Measurements from ENCODE around the gene POLR1F. TPM values are rescaled to one million over a fixed set of nuclear protein-coding genes. Genes with fewer than 3 reads are reported as not detected.

POLR1F gene
- total RNA-seq, 2 experiments from 2014 or later, result 18.5 to 27.9 TPM

DNA sequence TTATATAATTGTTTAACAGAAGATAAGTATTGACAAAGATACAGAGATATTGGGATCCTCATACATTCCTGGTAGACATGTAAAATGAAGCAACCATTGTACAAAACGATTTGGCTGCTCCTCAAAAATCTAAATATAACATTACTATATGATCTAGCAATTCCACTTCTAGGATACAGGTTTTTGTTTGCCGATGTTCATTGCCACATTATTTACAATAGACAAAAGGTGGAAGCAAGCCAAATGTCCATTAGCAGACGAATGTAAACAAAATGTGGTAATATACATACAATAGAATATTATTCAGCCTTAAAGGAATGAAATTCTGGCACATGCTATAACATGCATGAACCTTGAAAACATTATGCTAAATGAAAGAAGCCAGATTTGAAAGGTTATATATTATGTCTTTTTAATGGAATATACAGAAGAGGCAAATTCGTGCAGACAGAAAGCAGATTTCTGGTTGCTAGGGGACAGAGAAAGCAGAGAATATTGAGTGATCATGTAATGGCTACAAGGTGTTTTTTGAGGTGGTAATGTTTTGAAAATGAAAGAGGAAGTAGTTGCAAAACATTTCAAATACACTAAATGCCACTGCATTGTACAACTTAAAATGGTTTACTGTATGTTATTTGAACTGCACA lies 44.9 kb downstream of the POLR1F start:
- no peak overlapping the region for H3K4me3 Mint-ChIP-seq
- no peak for ATAC-seq
- CTCF ChIA-PET, result no interaction called here

DNA sequence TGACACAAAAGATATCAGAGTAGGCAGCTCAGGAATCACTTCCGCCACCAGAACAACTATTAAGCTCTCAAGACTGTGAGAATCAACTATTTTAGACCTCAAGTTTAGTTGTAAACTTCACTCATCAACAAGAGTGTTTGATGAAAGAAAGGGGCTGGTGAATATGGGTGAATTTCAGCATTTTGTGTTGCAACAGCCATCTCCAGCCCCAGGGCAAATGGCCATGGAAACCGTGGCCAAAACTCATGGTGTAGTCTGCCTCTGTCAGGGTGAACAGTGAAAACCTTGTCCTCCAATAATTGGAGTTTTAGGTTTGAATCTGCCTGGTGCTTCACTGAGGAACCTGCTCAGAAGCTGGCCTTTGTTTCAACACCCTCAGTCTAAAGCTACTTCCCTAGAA lies 60.0 kb downstream of the POLR1F start:
- ATAC-seq, result no peak
- no peaks in the 10 kb centered on the region for H3K9me3 Mint-ChIP-seq (ENCODE audit: low read depth)
- H3K36me3 Mint-ChIP-seq, result no peaks in the 10 kb centered on the region
- CTCF ChIA-PET, result interaction anchor here (0.6 kb wide), 1 partner anchor 1541 kb away, joined by 5 read pairs; no protein-coding TSS in a partner anchor
- DNase-seq, result no peak
- H3K27ac Mint-ChIP-seq, result no peak overlapping the region
- H3K4me3 Mint-ChIP-seq, result no peak overlapping the region
- no peaks in the 10 kb centered on the region for H3K27me3 Mint-ChIP-seq
- H3K4me1 Mint-ChIP-seq, result no peaks in the 10 kb centered on the region

More for the DNA sequence above, 44.9 kb downstream of the POLR1F start:
- H3K9me3 Mint-ChIP-seq (ENCODE audit: low read depth), result no peaks in the 10 kb centered on the region
- peaks cover 4% of the 10 kb centered on the region for H3K27me3 Mint-ChIP-seq
- H3K36me3 Mint-ChIP-seq, result no peaks in the 10 kb centered on the region
- no peak overlapping the region for H3K27ac Mint-ChIP-seq
- DNase-seq, result no peak
- H3K4me1 Mint-ChIP-seq, result peaks cover 4% of the 10 kb centered on the region

Small RNA genes lying within 50 kb of the gene (microRNA-seq; reads per million reads assigned to microRNA genes)
- gene MIR3146, result 1.3 reads per million

Other genes starting within 250 kb of the POLR1F start
- gene TMEM196, start 64.6 kb upstream of the POLR1F start, total RNA-seq, result not detected

All from activated CD8-positive, alpha-beta memory T cell treated with anti-CD3 and anti-CD28 coated beads, Interleukin-2, amount 10 ng/mL, durations not matched to agents 7 days and 5 days (primary cell).